GM19025 (cell line): ENCODE measurements around the gene KRT3.

ENCODE experiments used
- ATAC-seq: cut with Tn5 transposase; IDR thresholded peaks from one replicate; pipeline ENCODE4 v1.9.1; 2021; ENCODE audit warnings: mild to moderate bottlenecking, low read depth, moderate library complexity; ENCODE audit not compliant: unreplicated experiment

The KRT3 gene

GRCh38 chr12:52828156-52828555 is 32.2 kb upstream of the KRT3 start:
- no peak for ATAC-seq

DNA sequence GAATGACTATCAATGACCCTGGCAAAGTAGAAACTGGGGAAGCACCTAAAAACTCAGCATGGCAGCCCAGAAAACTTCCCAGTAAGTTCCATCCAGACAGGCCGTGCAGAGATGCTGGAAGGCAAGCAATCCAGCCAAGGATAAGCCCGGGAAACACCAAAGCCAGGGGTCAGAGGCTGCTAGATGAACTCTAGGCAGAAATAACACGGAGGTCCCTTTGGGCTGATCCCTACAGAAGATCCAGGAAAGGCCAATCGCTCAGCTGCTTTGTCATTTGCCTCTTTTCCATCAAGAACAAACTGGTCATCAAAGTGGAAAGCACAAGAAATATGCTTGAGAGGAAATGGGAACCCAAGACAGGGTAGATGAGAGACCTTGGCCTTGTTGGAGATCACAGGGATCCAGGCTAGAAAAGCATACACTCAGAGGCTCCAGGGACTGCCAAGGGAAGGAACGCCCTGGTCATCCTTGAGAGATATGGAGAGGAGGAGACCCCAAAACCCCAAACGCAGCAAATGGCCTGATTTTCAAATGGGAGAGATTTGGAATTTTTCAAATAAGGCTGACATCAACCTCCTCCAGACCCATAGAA is 31.7 kb upstream of the KRT3 start:
- no peak for ATAC-seq

DNA sequence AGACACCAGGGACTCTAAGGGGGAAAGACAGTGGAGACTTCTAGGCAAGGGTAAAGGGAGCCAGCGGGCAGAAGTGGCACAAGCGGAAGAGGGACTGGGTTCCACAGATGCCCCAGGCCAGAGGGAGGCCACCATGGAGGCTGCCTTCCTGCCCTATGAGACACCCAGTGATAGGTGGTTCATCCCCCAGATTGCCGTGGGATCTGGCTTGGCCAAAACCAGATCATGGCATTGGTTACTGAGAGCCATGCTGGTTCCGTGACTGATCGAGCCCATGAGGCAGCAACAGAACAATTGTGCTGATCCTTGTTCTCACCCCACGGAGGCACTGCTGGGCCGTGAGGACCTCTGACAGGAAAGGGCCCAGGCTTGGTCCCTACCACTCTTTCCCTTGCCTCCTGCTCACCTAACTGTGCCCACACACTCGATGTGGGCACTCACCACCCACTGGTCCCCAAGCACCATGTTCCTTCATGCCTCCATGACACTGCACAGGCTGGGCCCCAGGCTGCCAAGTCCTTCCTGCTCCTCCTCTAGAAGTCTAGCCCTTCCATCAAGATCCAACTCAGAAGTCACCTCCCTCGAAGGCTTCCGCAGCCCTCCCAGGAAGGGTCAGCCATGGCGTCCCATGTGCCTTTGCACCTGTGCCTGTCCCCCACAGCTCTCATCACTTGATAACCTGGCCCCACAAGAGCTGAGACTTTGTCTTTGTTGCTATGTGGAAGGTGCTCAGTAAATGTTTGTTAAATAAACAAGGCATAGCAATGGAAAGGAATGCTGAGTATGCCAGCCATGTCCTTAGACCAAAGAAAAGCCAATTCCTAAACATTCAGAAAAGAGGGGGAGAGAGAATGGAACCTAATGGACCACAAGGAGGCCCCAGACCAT is 30.9 kb upstream of the KRT3 start:
- ATAC-seq = no peak

GRCh38 chr12:52825961-52826360 is 30.0 kb upstream of the KRT3 start:
- no peak for ATAC-seq

DNA sequence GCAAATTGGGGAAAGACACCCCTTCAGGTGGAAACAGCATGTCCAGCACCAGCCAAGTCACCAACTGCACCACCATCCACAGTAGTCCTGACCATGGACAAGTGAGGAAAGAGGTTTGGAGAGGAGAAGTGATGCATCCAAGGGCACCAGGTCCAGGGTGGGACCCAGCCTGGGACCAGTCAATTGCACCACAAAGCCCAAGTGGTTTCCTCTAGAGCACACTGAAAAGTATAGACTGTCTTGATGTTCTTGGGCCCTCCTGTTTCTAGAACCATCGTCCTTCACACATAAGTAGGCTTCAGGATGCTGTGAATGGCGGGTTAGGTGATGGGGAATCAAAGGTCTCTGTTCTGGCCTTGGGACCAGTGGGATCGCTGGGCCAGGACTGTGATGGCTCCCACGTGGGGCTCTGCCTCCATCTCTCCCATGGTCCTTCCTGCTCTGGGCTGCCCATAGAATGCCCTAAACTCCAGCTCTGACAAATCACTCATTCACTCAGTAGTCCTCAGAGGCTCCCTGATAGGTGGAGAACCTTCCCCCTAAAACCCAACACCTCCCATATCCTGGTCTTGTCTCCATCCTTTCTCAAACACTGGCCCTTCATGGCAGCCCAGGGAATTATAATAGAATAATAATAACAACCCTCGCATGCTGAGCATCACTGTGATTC is 29.0 kb upstream of the KRT3 start:
- ATAC-seq = no peak

DNA sequence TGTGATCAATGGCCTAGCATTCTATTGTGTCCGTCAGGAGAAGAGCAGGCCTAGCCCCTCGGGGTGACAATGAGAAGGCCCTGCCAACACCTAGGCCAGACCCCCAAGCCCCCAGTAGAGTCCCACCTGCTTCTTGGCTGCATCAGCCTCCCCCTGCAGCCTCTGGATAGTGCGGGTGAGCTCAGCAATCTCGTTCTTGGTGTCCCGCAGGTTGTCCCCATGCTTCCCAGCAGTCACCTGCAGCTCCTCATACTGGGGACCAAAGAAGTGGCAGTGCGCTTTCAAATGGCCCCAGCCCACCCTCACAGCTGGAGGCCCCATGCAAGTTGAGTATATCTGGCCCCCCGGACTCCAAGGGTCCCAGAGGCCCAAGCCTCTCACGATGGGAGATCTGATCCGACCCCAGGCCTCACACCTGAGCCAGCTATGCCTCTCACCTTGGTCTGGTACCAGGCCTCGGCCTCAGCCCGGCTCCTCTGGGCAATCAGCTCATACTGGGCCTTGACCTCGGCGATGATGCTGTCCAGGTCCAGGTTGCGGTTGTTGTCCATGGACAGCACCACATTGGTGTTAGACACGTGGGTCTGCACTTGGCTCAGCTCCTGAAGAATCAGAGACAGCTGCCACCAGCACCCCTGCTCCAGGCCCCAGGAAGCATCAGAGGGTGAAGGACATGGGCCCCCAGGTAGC is 28.0 kb upstream of the KRT3 start:
- no peak for ATAC-seq

- ATAC-seq = no peak
These were observed 27.0 kb upstream of the KRT3 start for GRCh38 chr12:52822771-52823510.

- no peak for ATAC-seq
These were observed 26.1 kb upstream of the KRT3 start for GRCh38 chr12:52821826-52822660.

DNA sequence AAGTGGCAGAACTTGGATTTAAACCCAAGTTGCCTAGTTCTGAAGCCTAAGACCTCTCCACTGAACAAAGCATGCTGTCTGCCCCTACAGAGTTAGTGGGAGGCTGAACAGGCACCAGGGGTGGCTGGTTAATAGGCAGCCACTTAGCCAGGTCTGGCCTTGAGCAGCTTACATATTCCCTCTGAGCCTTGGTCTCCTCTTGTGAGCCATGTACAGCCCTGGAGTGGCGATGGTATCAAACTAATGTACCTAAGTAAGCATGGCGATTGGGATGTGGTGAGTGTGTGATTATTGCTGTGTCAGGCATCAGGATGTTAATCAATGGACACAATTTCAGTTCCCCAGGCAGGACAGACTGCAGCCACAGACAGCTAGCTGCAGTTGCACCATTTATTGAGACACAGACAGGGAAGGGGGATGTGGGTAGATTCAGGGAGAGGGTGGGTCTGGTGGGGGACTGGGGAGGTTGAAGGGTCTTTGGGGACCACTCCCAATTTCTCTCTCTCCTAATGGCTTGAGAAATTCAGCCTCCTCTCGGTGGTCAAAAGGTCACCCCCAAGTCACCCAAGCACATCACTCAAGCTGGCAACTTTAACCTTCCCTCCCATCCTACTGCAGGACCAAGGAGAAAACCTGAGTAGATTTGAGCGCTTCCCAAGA is 25.3 kb upstream of the KRT3 start:
- ATAC-seq = no peak

- no peak for ATAC-seq
These were observed 24.6 kb upstream of the KRT3 start for GRCh38 chr12:52820521-52820920.

- ATAC-seq = no peak
These were observed 24.0 kb upstream of the KRT3 start for GRCh38 chr12:52819731-52820510.

GRCh38 chr12:52818887-52819420 is 23.0 kb upstream of the KRT3 start:
- no peak for ATAC-seq

DNA sequence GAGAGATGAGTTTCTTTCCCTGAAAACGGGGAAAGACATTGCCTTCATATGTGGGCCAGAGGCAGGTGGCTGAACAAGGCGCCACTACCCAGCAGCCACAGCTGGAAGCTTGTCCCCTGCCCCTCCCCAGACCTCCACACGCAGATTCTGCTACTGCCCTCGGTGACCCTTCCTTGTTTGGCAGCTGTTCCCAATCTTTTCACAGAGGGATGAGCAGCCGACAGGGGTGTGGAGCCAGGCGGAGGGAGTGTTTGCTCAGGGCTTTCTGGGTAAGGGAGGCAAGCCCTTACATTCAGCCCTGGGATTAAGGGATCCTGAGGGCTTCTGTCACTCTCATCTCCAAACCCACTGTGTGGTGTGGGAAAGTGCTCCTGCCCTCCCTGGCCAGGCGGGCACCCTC is 22.5 kb upstream of the KRT3 start:
- ATAC-seq = no peak

DNA sequence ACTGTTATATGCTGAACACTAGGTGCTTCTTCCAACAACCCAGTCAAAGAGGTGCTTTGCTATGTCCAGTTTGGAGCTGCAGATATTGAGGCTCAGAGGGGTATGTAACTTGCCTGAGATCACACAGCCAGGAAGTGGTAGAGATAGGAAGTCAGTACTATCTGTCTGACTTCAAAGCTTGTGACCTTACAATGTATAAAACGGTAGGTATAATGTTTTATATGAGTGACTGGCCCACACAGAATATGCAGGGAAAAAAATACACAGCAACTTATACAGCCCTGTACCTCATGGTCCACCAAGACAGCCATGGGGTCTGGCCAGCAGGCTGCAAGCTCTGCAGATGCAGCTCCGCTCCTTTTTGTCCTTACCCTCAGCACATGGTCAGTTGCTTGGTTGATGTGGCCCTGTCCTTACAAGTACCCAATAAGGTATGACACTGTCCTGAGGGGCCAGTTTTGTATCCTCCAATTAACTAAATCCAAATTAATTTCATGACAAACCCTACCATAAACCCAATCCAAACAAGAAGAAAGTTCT is 21.9 kb upstream of the KRT3 start:
- ATAC-seq = no peak

GRCh38 chr12:52817003-52817698 is 21.2 kb upstream of the KRT3 start:
- no peak for ATAC-seq

DNA sequence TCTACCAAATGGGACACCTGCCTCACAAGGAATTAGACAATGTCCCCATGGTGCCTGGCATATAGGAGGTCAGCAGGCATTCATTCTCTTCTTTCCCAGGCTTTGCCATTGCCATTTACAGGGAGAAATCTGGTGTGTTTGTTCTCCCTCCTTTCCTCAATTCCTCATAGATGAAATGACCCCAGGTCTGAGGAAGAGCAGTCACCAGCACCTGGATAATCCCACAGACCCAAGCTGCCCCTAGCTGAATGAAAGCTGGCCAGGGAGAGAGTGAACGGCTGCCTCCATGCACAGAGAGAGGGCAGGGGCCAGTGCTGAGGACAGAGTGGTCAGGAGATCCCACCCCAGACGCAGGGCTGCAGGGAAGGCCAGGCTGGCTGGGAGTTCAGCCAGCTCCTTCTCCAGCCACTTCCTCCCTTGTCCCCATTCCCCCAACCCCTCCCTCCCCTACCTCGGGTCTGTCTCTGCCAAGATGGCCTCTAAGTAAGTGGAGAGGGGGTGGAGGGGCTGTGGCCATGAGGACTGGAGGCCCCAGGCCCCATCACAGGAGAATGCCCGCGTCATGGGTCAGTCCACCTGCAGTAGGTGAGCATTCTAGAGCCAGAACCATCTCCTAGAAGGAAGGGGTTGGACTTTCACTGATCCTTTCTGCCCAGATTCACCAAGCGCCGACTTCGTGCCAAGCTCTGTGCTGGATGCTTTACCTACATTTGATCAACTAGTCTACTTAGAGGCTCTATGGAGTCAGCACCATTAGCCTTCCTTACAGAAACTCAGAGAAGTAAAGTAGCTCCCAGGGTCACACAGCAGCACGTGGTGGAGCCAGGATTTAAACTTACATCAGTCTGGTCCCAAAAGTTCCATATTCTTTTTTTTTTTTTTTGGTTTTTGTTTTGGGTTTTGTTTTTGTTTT is 20.0 kb upstream of the KRT3 start:
- no peak for ATAC-seq
